ENCODE data around the gene PDLIM7. TPM values are rescaled to one million over a fixed set of nuclear protein-coding genes. Genes with fewer than 3 reads are reported as not detected.

PDLIM7 gene
- total RNA-seq, 2 experiments from 2014 or later: 38.5 to 41.9 TPM

DNA sequence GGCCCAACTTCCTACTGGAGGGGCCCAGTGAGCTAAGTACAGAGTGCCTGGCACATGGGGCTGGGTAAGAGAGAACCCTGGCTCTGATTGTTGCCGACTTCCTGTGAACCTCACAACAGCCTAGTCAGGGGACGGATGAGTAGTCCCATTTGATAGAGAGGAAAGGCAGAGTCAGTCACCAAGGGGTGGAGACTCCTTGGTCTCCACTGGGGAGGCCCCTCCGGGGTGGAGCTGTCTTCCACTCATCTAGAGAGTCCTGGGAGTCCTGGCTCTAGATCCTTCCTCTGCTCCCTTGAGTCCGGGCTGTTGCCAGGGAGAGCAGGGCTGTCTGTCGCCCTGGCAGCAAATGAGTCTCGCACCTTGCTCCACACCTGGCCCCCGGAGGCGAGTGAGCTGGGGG lies 63.0 kb downstream of the PDLIM7 start:
- DNase-seq: no peak
- H3K27me3 Mint-ChIP-seq: no peaks in the 10 kb centered on the region
- peaks cover 59% of the 10 kb centered on the region for H3K4me1 Mint-ChIP-seq
- H3K9me3 Mint-ChIP-seq: no peaks in the 10 kb centered on the region
- H3K36me3 Mint-ChIP-seq: peaks cover 65% of the 10 kb centered on the region
- peak overlapping the region; percentile 25 for H3K4me3 Mint-ChIP-seq
- H3K27ac Mint-ChIP-seq: peak overlapping the region; percentile 89

DNA sequence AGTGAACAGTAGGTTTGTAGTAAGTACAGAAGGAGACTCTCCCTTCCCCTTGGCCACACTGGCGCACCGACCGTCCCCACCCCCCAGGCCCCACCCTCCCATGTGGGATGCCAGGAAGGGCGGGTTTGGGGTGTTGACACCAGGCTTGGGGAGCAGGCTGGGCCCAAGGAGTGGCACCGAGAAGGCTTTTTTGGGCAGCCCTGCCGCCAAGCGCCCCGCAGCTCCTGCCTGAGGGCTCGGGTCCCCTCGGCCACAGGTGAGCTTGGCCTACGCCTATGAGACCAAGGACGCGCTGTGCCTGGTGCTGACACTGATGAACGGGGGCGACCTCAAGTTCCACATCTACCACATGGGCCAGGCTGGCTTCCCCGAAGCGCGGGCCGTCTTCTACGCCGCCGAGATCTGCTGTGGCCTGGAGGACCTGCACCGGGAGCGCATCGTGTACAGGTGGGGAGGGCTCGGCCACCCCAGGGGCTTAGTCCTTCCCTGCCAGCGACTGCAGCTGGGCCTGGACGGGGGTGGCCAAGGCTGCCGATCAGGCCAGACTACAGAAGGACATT lies 63.7 kb downstream of the PDLIM7 start:
- H3K27ac Mint-ChIP-seq: peak overlapping the region; percentile 89
- DNase-seq: no peak
- peaks cover 64% of the 10 kb centered on the region for H3K36me3 Mint-ChIP-seq
- no peaks in the 10 kb centered on the region for H3K27me3 Mint-ChIP-seq
- H3K4me3 Mint-ChIP-seq: no peak overlapping the region
- H3K4me1 Mint-ChIP-seq: peaks cover 61% of the 10 kb centered on the region
- H3K9me3 Mint-ChIP-seq: no peaks in the 10 kb centered on the region

Other genes with a start within 250 kb of the PDLIM7 start
- gene RAB24, start 193.9 kb downstream of the PDLIM7 start, total RNA-seq: 10 to 100 TPM; 26.8 to 29.9 TPM
- gene PRELID1, start 193.8 kb downstream of the PDLIM7 start, total RNA-seq: 100 to 1,000 TPM; 311 to 315 TPM
- 10 to 100 TPM; 14.7 to 17.3 TPM for gene MXD3, start 185.7 kb downstream of the PDLIM7 start, total RNA-seq
- gene LMAN2, start 145.9 kb downstream of the PDLIM7 start, total RNA-seq: 10 to 100 TPM; 91.5 to 92.1 TPM
- 10 to 100 TPM; 38.9 to 41.2 TPM for gene RGS14, start 139.7 kb downstream of the PDLIM7 start, total RNA-seq
- not detected for gene SLC34A1, start 113.2 kb downstream of the PDLIM7 start, total RNA-seq
- not detected for gene PFN3, start 96.9 kb downstream of the PDLIM7 start, total RNA-seq
- gene F12, start 88.0 kb downstream of the PDLIM7 start, total RNA-seq: 1 to 10 TPM; 5.6 TPM
- gene GRK6, start 70.9 kb downstream of the PDLIM7 start, total RNA-seq: 100 to 1,000 TPM; 113 to 115 TPM
- 10 to 100 TPM; 21.5 to 21.8 TPM for gene PRR7, start 50.8 kb downstream of the PDLIM7 start, total RNA-seq
- 100 to 1,000 TPM; 100 to 106 TPM for gene DBN1, start 24.0 kb downstream of the PDLIM7 start, total RNA-seq
- 1 to 10 TPM; 8.2 to 8.6 TPM for gene DOK3, start 12.2 kb upstream of the PDLIM7 start, total RNA-seq
- gene DDX41, start 19.4 kb upstream of the PDLIM7 start, total RNA-seq: 100 to 1,000 TPM; 211 to 220 TPM
- gene FAM193B, start 57.0 kb upstream of the PDLIM7 start, total RNA-seq: 10 to 100 TPM; 47.2 to 52.9 TPM
- 100 to 1,000 TPM; 102 to 103 TPM for gene TMED9, start 94.6 kb upstream of the PDLIM7 start, total RNA-seq
- gene B4GALT7, start 102.5 kb upstream of the PDLIM7 start, total RNA-seq: 10 to 100 TPM; 20.0 to 21.0 TPM